T-helper 2 cell treated with Interferon-gamma antibody and Interleukin-4, amounts not matched to agents 100 ng/mL and 5 ng/mL, for 36 hours (primary cell): ENCODE results near the gene MARS1. TPM values are rescaled to one million over a fixed set of nuclear protein-coding genes. Genes with fewer than 3 reads are reported as not detected.

Experiments used
- intact Hi-C: fragments of 100-400 bp; cut with micrococcal nuclease; formaldehyde crosslinking; loops from one replicate; pipeline ENCODE4 v1.15.1; 2023
- total RNA-seq: library from RNA; stranded (reverse); gene quantifications from 2 replicates; pipeline ENCODE4 v1.2.3, GENCODE V29; 2022

MARS1 gene
- total RNA-seq, 1 donor from 2014 or later, result 189 TPM

- intact Hi-C loops, result no loop called here
Measured at GRCh38 chr12:57525615-57526383, 37.9 kb downstream of the MARS1 start.

GRCh38 chr12:57526477-57527126 lies 38.7 kb downstream of the MARS1 start:
- intact Hi-C loops, result no loop called here

GRCh38 chr12:57527184-57527583 lies 39.3 kb downstream of the MARS1 start:
- intact Hi-C loops, result no loop called here

GRCh38 chr12:57528176-57528575 lies 40.3 kb downstream of the MARS1 start:
- intact Hi-C loops, result no loop called here

- intact Hi-C loops, result no loop called here
Measured at GRCh38 chr12:57528831-57529555, 41.1 kb downstream of the MARS1 start.

GRCh38 chr12:57529831-57530230 lies 42.0 kb downstream of the MARS1 start:
- intact Hi-C loops, result no loop called here

- intact Hi-C loops, result no loop called here
Measured at GRCh38 chr12:57530396-57531142, 42.7 kb downstream of the MARS1 start.

- intact Hi-C loops, result no loop called here
Measured at GRCh38 chr12:57531836-57532235, 44.0 kb downstream of the MARS1 start.

- intact Hi-C loops, result no loop called here
Measured at GRCh38 chr12:57533108-57533507, 45.2 kb downstream of the MARS1 start.

GRCh38 chr12:57534250-57534649 lies 46.4 kb downstream of the MARS1 start:
- intact Hi-C loops, result no loop called here

GRCh38 chr12:57534991-57535543 lies 47.2 kb downstream of the MARS1 start:
- intact Hi-C loops, result no loop called here

GRCh38 chr12:57535764-57536596 lies 48.1 kb downstream of the MARS1 start:
- intact Hi-C loops, result no loop called here

GRCh38 chr12:57536597-57536942 lies 48.7 kb downstream of the MARS1 start:
- intact Hi-C loops, result no loop called here

- intact Hi-C loops, result no loop called here
Measured at GRCh38 chr12:57539134-57539768, 51.4 kb downstream of the MARS1 start.

GRCh38 chr12:57541001-57541400 lies 53.1 kb downstream of the MARS1 start:
- intact Hi-C loops, result no loop called here

- intact Hi-C loops, result no loop called here
Measured at GRCh38 chr12:57541717-57542116, 53.8 kb downstream of the MARS1 start.

- intact Hi-C loops, result no loop called here
Measured at GRCh38 chr12:57543581-57543980, 55.7 kb downstream of the MARS1 start.

GRCh38 chr12:57545809-57546437 lies 58.1 kb downstream of the MARS1 start:
- intact Hi-C loops, result loop anchor here (2.0 to 5.0 kb wide), 4 partner anchors 45 to 196 kb away; partner anchors contain the start of gene PIP4K2C
